HUES48 (cell line): ENCODE data around the gene AADACL3.
A peak's percentile ranks its signal among the peaks of the same experiment; 100 is the strongest.
"Not testable (repeated sequence)": the region's sequence is repeated elsewhere in the genome, so short reads cannot be mapped to it uniquely, and the experiment has no call there.

Experiments used
- H3K27ac ChIP-seq: one replicate; pipeline ENCODE4 v1.7.0; 2013; ENCODE audit warnings: low read depth, low read length, inconsistent platforms
- H3K27me3 ChIP-seq: 2 replicates; pipeline ENCODE4 v1.6.1; 2013; ENCODE audit warnings: mild to moderate bottlenecking, low read length; ENCODE audit not compliant: control insufficient read depth, insufficient read depth
- H3K36me3 ChIP-seq: 2 replicates; pipeline ENCODE4 v1.6.1; 2013; ENCODE audit warnings: low read length; ENCODE audit not compliant: control insufficient read depth, insufficient read depth
- H3K4me1 ChIP-seq: 2 replicates; pipeline ENCODE4 v1.6.1; 2013; ENCODE audit warnings: mild to moderate bottlenecking, low read length; ENCODE audit not compliant: control insufficient read depth, insufficient read depth
- H3K4me3 ChIP-seq: 2 replicates; pipeline ENCODE4 v1.5.1; 2013; ENCODE audit warnings: mild to moderate bottlenecking, low read depth, low read length
- H3K9ac ChIP-seq: 2 replicates; pipeline ENCODE4 v1.6.1; 2013; ENCODE audit warnings: mild to moderate bottlenecking, low read depth, low read length, moderate library complexity
- H3K9me3 ChIP-seq: 2 replicates; pipeline ENCODE4 v1.6.1; 2013; ENCODE audit warnings: low read length; ENCODE audit not compliant: control insufficient read depth, insufficient read depth

Gene AADACL3, protein sequence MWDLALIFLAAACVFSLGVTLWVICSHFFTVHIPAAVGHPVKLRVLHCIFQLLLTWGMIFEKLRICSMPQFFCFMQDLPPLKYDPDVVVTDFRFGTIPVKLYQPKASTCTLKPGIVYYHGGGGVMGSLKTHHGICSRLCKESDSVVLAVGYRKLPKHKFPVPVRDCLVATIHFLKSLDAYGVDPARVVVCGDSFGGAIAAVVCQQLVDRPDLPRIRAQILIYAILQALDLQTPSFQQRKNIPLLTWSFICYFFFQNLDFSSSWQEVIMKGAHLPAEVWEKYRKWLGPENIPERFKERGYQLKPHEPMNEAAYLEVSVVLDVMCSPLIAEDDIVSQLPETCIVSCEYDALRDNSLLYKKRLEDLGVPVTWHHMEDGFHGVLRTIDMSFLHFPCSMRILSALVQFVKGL

DNA sequence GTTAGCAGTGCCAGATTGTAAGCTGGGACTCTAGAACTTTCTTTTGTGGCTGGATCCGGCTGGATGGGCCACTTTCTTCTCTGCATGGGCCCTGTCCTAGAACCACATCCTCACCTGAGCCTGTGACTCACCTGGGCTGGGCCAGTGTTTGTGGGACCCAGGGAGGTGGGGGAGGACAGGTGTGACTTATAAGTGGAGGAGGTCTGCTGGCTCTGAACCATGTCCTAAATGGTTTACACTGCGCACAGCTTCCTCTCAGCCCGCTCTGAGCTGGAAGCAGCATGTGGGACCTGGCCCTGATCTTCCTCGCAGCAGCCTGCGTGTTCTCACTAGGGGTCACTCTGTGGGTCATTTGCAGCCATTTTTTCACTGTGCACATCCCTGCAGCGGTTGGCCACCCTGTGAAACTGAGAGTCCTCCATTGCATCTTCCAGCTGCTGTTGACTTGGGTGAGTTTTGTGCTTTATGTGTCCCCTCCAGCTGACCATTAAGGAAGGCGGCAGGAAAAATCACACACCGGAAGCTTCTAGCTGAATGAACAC lies at the start of gene AADACL3:
Gene AADACL3, plus strand, starts transcription at position 215 of the 542 bp plus-strand sequence. Its CDS starts 67 bp downstream, at position 282.
- no peaks in the 10 kb centered on the region for H3K36me3 ChIP-seq
- H3K27ac ChIP-seq: peak within 1 kb of the TSS; percentile 51
- no peaks in the 10 kb centered on the region for H3K27me3 ChIP-seq
- H3K4me3 ChIP-seq: no peak within 1 kb of the TSS
- H3K9ac ChIP-seq: peak within 1 kb of the TSS; percentile 10; the same call in 1 of the 2 replicates
- no peaks in the 10 kb centered on the region for H3K9me3 ChIP-seq
- peaks cover 60% of the 10 kb centered on the region for H3K4me1 ChIP-seq

DNA sequence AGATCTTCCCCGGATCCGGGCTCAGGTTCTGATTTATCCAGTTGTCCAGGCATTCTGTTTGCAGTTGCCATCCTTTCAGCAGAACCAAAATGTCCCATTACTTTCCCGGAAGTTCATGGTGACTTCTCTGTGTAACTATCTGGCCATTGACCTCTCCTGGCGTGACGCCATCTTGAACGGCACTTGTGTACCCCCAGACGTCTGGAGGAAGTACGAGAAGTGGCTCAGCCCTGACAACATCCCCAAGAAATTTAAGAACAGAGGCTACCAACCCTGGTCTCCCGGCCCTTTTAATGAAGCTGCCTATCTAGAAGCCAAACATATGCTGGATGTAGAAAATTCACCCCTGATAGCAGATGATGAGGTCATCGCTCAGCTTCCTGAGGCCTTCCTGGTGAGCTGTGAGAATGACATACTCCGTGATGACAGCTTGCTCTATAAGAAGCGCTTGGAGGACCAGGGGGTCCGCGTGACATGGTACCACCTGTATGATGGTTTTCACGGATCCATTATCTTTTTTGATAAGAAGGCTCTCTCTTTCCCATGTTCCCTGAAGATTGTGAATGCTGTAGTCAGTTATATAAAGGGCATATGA lies 49.7 kb upstream of the AADACL3 start:
- H3K27me3 ChIP-seq: no peaks in the 10 kb centered on the region
- no peaks in the 10 kb centered on the region for H3K4me1 ChIP-seq
- no peaks in the 10 kb centered on the region for H3K36me3 ChIP-seq
- no peak overlapping the region for H3K27ac ChIP-seq
- 0 out of 2 replicates have a peak, but pooled peaks cover 4% of the 10 kb centered on the region for H3K9me3 ChIP-seq
- H3K9ac ChIP-seq: no peak overlapping the region
- H3K4me3 ChIP-seq: no peak overlapping the region

DNA sequence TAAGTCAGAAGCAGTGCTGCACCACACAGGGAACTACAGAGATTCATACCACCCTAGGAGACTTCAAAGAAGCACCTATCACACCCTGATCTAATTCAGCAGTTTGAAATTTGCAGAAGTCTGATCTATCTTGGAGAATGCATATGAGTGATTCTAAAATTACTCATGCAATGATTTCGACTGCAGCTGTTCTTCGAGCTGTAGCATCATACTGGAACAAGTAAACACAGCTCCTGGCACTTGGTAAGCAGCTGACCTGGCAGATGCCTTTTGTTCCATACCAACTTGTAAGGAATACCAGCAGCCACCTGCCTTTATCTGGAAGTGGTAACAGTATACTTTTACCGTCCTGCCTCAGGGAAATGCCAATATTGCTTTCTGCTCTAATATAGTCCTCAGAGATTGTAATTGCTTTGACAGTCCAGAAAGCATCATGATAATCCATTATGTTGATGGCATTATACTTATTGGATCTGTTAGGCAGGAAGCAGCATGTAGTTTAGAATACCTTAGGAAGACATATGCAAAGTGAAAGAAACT lies 46.3 kb upstream of the AADACL3 start:
- Histone ChIP-seq H3K27me3 (no peaks in the 10 kb centered on the region), H3K9ac (no peak overlapping the region), H3K4me3 (no peak overlapping the region), H3K27ac (no peak overlapping the region), H3K9me3 (0 out of 2 replicates have a peak, but pooled peaks cover 4% of the 10 kb centered on the region), H3K4me1 (no peaks in the 10 kb centered on the region), H3K36me3 (no peaks in the 10 kb centered on the region)

DNA sequence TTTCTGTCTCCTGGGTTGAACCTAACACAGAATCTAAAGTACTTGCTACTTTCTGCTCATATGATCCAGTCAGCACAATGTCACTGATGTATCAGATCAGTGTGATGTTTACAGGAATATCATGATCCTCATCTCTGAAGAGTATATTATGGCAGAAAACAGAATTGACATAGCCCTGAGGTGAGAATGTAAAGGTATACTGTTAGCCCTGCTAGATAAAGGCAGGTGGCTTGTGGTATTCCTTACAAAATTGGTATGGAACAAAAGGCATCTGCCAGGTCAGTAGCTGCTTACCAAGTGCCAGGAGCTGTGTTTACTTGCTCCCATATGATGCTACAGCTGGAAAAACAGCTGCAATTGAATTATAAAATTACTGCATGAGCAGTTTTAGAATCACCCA lies 41.6 kb upstream of the AADACL3 start:
- H3K4me3 ChIP-seq: no peak overlapping the region
- H3K9me3 ChIP-seq: no peaks in the 10 kb centered on the region
- no peaks in the 10 kb centered on the region for H3K27me3 ChIP-seq
- H3K36me3 ChIP-seq: no peaks in the 10 kb centered on the region
- no peaks in the 10 kb centered on the region for H3K4me1 ChIP-seq
- no peak overlapping the region for H3K27ac ChIP-seq
- no peak overlapping the region for H3K9ac ChIP-seq

DNA sequence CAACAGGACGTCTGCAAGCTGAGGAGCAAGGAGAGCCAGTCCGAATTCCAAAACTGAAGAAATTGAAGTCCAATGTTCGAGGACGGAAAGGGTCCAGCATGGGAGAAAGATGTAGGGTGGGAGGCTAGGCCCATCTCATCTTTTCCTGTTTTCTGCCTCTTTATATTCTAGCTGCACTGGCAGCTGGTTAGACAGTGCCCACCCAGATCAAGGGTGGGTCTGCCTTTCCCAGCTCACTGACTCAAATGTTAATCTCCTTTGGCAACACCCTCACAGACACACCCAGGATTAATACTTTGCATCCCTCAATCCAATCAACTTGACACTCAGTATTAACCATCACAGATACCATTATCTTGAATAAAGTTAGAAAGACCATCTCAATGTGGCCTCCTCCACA lies 39.8 kb upstream of the AADACL3 start:
- not testable (repeated sequence) for H3K36me3 ChIP-seq, H3K4me1 ChIP-seq, H3K4me3 ChIP-seq, H3K27me3 ChIP-seq, H3K27ac ChIP-seq, H3K9ac ChIP-seq, H3K9me3 ChIP-seq

DNA sequence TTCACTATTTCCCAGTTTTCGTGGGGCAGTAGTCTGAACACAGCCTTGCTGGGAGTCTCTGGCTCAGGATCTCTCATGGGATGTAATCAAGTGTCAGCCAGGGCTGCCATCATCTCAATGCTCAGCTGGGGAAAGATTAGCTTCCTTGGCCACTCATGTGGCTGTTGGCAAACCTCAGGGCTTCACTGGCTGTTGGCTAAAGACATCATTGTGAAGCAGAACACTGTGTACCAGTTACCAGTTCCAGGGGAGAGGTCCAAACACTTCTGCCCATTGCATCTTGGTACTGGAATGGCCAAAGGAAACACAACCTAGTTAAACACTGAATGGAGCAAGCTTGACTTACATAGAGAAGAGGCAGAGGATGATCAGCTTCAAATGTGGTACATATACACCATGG lies 38.3 kb upstream of the AADACL3 start:
- Histone ChIP-seq H3K27ac (no peak overlapping the region), H3K9me3 (no peaks in the 10 kb centered on the region), H3K36me3 (no peaks in the 10 kb centered on the region), H3K27me3 (no peaks in the 10 kb centered on the region), H3K4me1 (no peaks in the 10 kb centered on the region), H3K4me3 (no peak overlapping the region), H3K9ac (no peak overlapping the region)

DNA sequence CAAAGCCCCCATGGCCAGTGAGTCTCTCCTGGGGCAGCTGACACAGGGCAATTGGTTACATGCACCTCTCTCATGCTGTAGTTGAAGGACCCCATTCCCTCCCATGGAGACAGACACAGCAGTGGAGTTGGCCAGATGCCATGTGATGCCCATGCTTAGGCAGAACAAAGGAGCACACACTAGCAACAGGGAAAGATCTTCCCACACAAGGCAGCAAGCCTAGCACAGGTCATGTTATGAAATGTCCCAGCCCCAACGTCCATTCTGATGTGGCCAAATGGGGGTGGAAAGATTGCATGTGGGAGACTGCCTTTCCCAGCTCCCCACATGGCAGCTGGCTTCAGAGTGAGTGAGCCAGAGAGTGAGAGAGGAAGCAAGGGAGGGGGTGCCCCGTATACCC lies 37.6 kb upstream of the AADACL3 start:
- no peaks in the 10 kb centered on the region for H3K4me1 ChIP-seq
- no peak overlapping the region for H3K9ac ChIP-seq
- H3K9me3 ChIP-seq: no peaks in the 10 kb centered on the region
- no peak overlapping the region for H3K4me3 ChIP-seq
- no peak overlapping the region for H3K27ac ChIP-seq
- H3K27me3 ChIP-seq: no peaks in the 10 kb centered on the region
- no peaks in the 10 kb centered on the region for H3K36me3 ChIP-seq

DNA sequence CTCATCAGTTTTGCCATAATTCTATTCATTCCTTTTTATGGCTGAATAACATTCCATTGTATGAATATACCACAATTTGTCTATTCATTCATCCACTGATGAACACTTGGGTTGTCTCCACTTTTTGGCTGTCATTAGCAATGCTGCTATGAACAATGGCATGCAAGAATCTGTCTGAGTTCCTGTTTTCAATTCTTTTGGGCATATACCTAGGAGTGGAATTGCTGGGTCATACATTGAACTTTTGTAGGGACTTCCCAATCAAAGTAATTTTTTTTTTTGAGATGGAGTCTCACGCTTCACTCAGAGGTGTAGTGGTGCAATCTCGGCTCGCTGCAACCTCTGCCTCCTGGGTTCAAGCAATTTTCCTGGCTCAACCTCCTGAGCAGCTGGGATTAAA lies 37.1 kb upstream of the AADACL3 start:
- Histone ChIP-seq H3K27ac (no peak overlapping the region), H3K9me3 (no peaks in the 10 kb centered on the region), H3K4me1 (no peaks in the 10 kb centered on the region), H3K27me3 (no peaks in the 10 kb centered on the region), H3K4me3 (no peak overlapping the region), H3K9ac (no peak overlapping the region), H3K36me3 (no peaks in the 10 kb centered on the region)

DNA sequence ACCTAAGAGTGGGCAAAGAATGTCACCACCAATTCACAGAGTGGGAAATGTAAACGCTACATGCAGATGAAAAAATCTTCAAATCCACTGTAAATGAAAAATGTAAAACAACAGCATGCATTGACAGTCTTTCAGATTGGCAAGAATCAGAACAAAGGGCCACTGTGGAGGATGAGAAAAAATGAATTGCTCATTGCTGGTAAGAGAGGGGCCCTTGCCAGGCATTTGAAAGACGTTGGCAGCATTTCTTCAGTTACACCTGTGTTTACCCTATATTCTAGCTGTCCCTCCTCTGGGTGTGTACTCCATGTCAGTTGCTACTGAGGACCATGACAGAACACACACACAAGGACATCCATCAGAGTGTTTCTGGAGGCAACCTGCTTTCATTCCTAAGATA lies 25.8 kb upstream of the AADACL3 start:
- H3K36me3 ChIP-seq: no peaks in the 10 kb centered on the region
- H3K9me3 ChIP-seq: no peaks in the 10 kb centered on the region
- no peaks in the 10 kb centered on the region for H3K4me1 ChIP-seq
- H3K27me3 ChIP-seq: no peaks in the 10 kb centered on the region
- H3K27ac ChIP-seq: no peak overlapping the region
- H3K4me3 ChIP-seq: no peak overlapping the region
- H3K9ac ChIP-seq: no peak overlapping the region

DNA sequence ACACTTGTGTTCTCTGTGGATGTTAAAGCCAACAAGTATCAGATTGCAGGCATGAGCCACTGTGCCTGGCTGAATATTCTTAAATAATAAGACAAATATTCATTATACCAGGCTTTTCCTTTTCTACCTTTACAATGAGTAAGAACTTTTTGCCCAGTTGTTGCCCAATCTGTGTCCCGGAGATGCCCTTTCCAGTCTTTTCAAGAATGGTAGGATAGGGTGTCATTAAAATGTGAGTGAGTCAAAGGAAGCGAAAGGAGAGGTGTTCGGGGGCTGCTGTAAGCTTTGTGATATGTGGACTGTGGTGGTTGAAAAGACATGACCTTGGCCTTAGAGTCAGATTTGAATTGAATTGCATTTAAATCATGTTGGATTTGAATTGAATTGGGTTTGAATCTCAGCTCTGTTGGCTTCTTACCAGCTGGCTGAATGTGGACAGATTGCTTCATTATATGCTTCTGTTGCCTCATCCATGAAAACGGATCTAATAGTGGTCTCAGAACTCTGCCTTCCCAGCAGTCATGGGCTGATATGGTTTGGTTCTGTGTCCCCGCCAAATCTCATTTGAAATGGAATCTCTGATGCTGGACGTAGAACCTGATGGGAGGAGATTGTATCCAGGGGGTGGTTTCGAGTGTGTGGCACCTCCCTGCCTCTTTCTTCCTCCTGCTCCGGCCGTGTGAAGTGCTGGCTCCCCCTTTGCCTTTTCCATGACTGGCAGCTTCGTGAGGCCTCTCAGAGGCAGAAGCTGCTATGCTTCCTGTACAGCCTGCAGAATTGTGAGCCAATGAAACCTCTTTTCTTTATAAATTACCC lies 22.7 kb upstream of the AADACL3 start:
- Histone ChIP-seq H3K27me3 (no peaks in the 10 kb centered on the region), H3K4me3 (no peak overlapping the region), H3K27ac (no peak overlapping the region), H3K36me3 (no peaks in the 10 kb centered on the region), H3K4me1 (no peaks in the 10 kb centered on the region), H3K9ac (no peak overlapping the region), H3K9me3 (no peaks in the 10 kb centered on the region)
